Subcutaneous abdominal adipose tissue (tissue), 5 donors: Measurements from ENCODE around the gene THAP2.
"Not testable (repeated sequence)": the region's sequence is repeated elsewhere in the genome, so short reads cannot be mapped to it uniquely, and the experiment has no call there.

Source experiments
- H3K27ac ChIP-seq: one replicate; pipeline ENCODE4 v1.7.0; 2013; ENCODE audit warnings: low read depth, mild to moderate bottlenecking, inconsistent platforms, low read length, moderate library complexity
- H3K27me3 ChIP-seq, 5 donors: one replicate each; pipeline ENCODE4 v1.7.0; 2013; ENCODE audit warnings: low read length in 5 of 5, inconsistent platforms in 1 of 5; ENCODE audit not compliant: control insufficient read depth in 5 of 5, insufficient read depth in 4 of 5
- H3K36me3 ChIP-seq, 5 donors: one replicate each; pipeline ENCODE4 v1.7.0; 2013; ENCODE audit warnings: low read length in 5 of 5; ENCODE audit not compliant: control insufficient read depth in 5 of 5, insufficient read depth in 5 of 5
- H3K4me1 ChIP-seq, 5 donors: one replicate each; pipeline ENCODE4 v1.7.0; 2013; ENCODE audit warnings: low read length in 5 of 5, mild to moderate bottlenecking in 3 of 5, moderate library complexity in 1 of 5; ENCODE audit not compliant: control insufficient read depth in 5 of 5, insufficient read depth in 5 of 5
- H3K4me3 ChIP-seq, 5 donors: one replicate each; pipeline ENCODE4 v1.7.0; 2013; ENCODE audit warnings: low read length in 5 of 5, low read depth in 1 of 5
- H3K9ac ChIP-seq, 5 donors: one replicate each; pipeline ENCODE4 v1.7.0; 2013; ENCODE audit warnings: low read length in 5 of 5, mild to moderate bottlenecking in 4 of 5, moderate library complexity in 3 of 5
- H3K9me3 ChIP-seq, 5 donors: one replicate each; pipeline ENCODE4 v1.7.0; 2013; ENCODE audit warnings: low read length in 5 of 5; ENCODE audit not compliant: control insufficient read depth in 5 of 5
- donor health status: healthy.
- donor health status: healthy.
- donor health status: healthy.
- donor health status: healthy.
- donor health status: healthy.

THAP2 gene

DNA sequence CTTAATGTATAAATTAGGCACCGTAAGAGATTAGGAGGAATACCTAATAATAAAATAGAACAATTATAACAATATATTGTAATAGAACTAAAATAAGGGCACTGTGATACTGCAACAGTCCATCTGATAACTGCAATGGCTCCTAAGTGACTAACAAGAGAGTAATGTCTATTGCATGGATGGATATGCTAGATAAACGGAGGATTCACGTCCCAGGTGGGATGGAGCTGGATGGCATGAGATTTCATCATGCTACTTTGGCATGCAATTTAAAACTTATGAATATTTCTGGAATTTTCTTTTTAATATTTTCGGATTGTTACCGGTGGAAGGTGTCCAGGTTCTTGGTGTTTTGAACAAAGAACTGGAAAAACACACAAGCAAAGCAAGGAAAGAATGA, 19.5 kb downstream of the THAP2 start:
- Histone ChIP-seq H3K9ac (no peak overlapping the region), H3K9me3 (no peaks in the 10 kb centered on the region), H3K4me3 (no peak overlapping the region), H3K27ac (no peak overlapping the region), H3K4me1 (peaks cover 0 to 28% (median 25%) of the 10 kb centered on the region in 5 donors), H3K27me3 (no peaks in the 10 kb centered on the region), H3K36me3 (no peaks in the 10 kb centered on the region)

DNA sequence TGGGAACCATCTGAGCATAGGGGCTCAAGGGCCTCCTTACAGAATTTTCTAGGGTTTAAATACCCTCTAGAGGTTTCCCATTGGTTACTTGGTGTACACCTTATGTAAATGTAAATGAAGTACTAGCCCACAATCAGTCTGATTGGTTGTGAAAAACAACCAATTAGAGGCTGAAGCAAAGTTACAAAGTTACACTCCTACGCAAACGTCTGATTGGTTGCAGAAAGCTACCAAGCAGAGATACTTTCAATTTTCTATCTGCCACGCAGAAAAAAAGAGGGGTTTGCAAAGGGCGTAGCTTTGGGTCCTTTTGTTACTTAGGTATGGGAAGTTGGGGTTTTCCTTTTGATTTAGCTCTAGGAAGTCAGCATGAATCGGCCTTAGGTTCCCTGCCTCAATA, 20.0 kb downstream of the THAP2 start:
- Histone ChIP-seq H3K9me3 (no peaks in the 10 kb centered on the region), H3K4me1 (peaks cover 0 to 32% (median 26%) of the 10 kb centered on the region in 5 donors), H3K36me3 (no peaks in the 10 kb centered on the region), H3K4me3 (peak overlapping the region in 3 of 5 donors; percentile 23 to 53 (median 48)), H3K27me3 (no peaks in the 10 kb centered on the region), H3K27ac (no peak overlapping the region), H3K9ac (peak overlapping the region in 2 of 5 donors; percentile 24 to 53)

DNA sequence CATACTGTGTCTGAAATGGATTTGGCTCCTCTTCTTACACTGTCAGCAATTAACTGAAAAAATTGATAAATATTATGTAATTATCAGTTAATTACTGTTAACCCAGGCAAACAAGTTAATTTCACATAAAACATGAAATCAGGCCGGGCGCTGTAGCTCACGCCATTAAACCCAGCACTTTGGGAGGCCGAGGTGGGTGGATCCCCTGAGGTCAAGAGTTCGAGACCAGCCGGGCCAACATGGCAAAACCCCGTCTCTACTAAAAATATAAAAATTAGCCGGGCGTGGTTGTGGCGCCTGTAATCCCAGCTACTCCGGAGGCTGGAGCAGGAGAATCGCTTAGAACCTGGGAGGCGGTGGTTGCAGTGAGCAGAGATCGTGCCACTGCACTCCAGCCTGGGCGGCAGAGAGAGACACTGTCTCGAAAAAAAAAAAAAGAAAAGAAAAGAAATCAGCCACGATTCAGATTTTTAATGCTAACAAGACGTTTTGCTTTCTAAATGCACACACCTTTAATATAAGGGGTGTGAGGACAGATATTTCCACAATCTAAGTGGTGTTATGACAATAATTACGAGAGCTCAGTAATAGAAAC, 21.3 kb downstream of the THAP2 start:
- H3K27me3 ChIP-seq, result no peaks in the 10 kb centered on the region
- H3K27ac ChIP-seq, result peak overlapping the region; percentile 80
- peaks cover 0 to under 1% (median 0%) of the 10 kb centered on the region in 5 donors for H3K36me3 ChIP-seq
- peaks cover 0 to 33% (median 28%) of the 10 kb centered on the region in 5 donors for H3K4me1 ChIP-seq
- peak overlapping the region; percentile 52 to 89 (median 85) for H3K9ac ChIP-seq
- peak overlapping the region; percentile 86 to 96 (median 88) for H3K4me3 ChIP-seq
- no peaks in the 10 kb centered on the region for H3K9me3 ChIP-seq

DNA sequence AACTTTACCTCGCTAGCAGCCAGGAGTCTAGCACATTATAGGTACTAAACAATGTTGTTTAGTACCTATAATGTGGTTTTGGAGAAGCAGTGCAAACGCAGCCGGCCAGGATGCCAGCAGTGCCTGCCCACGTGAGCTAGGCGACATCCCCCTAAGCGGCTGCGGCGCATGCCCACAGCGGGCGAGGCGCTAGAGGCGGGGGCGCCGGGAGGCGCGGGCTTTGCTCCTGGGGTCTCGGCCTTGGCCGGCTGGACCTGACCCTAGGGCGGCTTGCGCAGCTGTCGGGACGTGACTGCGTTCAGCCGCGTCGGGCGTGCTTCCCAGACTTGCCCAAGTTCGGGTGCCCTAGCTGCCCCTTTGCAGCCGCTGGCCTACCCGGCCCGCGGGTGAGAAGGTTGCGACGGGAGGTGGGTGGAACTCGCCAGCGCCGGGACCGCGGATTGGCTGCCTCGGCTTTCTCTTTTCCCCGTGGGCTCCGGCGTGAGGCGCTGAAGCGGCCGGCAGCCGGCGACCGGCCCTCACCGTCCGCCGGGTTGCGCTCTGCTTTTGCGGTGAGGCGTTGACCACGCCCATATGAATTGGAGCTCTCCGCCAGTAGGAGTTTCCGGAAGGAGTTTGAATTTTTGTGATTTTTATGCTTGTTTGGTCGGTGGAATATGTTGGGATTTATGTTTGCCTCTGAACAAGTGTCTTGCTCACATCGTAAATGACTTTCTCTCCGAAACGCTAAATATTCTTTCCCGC, 22.0 kb downstream of the THAP2 start, which contains the start of gene TMEM19:
TMEM19 (plus strand) TSS at position 169 of the 744 bp plus-strand sequence. CDS start 599 bp downstream, outside the sequence.
- Histone ChIP-seq H3K9me3 (no peaks in the 10 kb centered on the region), H3K9ac (peak within 1 kb of the TSS; percentile 60 to 89 (median 85)), H3K4me1 (peaks cover 0 to 33% (median 28%) of the 10 kb centered on the region in 5 donors), H3K27ac (peak within 1 kb of the TSS; percentile 80), H3K36me3 (peaks cover 0 to 4% (median 0%) of the 10 kb centered on the region in 5 donors), H3K4me3 (peak within 1 kb of the TSS; percentile 86 to 96 (median 88)), H3K27me3 (no peaks in the 10 kb centered on the region)

DNA sequence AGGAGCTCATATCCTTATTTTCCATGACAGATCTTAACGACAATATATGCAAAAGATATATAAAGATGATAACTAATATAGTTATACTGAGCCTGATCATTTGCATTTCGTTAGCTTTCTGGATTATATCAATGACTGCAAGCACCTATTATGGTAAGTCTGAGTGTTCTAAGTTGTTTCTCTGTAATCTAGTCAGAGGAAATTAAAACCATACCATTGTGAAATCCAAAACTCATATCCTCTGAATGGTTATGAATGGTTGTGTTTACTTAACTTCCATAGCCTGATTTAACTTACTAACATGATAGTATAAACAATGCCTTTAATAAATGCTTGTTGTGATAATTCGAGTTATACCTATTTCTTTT, 22.5 kb downstream of the THAP2 start:
- Histone ChIP-seq H3K36me3 (peaks cover 0 to 4% (median 0%) of the 10 kb centered on the region in 5 donors), H3K4me1 (peaks cover 0 to 33% (median 28%) of the 10 kb centered on the region in 5 donors), H3K9me3 (no peaks in the 10 kb centered on the region), H3K27ac (peak overlapping the region; percentile 80), H3K9ac (peak overlapping the region; percentile 60 to 89 (median 85)), H3K4me3 (peak overlapping the region; percentile 86 to 96 (median 88)), H3K27me3 (no peaks in the 10 kb centered on the region)

DNA sequence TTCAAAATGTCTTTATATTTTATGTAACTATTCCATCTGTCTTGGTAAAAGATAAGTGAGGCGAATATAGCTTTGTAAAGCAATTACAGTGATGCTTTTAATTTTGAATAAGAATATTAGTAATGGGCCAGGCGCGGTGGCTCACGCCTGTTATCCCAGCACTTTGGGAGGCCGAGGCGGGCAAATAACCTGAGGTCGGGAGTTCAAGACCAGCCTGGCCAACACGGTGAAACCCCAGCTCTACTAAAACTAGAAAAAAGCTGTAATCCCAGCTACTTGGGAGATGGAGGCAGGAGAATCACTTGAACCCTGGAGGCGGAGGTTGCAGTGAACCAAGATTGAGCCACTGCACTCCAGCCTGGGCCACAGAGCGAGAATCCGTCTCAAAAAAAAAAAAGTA, 23.1 kb downstream of the THAP2 start:
- H3K9ac ChIP-seq, result peak overlapping the region in 4 of 5 donors; percentile 16 to 89 (median 85)
- not testable (repeated sequence) for H3K36me3 ChIP-seq, H3K27me3 ChIP-seq, H3K27ac ChIP-seq, H3K9me3 ChIP-seq
- H3K4me1 ChIP-seq, result peaks cover 0 to 33% (median 28%) of the 10 kb centered on the region in 5 donors
- H3K4me3 ChIP-seq, result peak overlapping the region; percentile 86 to 96 (median 88)

DNA sequence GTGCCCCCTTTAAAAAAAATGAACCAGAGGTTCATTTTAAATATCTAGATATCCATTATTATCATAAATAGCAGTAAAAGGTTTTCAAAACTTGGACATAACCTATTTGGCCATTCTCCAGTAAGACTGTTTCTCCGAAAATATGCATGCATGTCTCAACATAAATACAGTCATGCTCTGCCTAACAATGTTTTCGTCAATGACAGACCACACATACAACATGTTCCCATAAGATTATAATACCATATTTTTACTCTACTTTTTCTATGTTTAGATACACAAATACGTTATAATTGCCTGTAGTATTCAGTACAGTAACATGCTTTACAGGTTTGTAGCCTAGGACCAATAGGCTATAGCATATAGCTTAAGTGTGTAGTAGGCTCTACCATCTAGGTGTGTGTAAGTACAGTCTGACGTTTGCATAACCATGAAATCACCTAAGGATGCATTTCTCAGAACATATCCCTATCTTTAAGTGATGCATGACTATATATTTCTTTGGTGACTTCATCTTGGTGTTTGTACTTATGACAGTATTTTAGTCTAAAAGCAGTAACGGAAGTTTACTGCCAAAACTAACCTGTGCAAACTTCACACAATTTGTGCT, 25.0 kb downstream of the THAP2 start:
- H3K9me3 ChIP-seq, result no peaks in the 10 kb centered on the region
- H3K4me1 ChIP-seq, result peaks cover 0 to 33% (median 28%) of the 10 kb centered on the region in 5 donors
- no peak overlapping the region for H3K4me3 ChIP-seq
- H3K27me3 ChIP-seq, result no peaks in the 10 kb centered on the region
- no peak overlapping the region for H3K9ac ChIP-seq
- H3K36me3 ChIP-seq, result peaks cover 0 to 4% (median 0%) of the 10 kb centered on the region in 5 donors
- no peak overlapping the region for H3K27ac ChIP-seq

DNA sequence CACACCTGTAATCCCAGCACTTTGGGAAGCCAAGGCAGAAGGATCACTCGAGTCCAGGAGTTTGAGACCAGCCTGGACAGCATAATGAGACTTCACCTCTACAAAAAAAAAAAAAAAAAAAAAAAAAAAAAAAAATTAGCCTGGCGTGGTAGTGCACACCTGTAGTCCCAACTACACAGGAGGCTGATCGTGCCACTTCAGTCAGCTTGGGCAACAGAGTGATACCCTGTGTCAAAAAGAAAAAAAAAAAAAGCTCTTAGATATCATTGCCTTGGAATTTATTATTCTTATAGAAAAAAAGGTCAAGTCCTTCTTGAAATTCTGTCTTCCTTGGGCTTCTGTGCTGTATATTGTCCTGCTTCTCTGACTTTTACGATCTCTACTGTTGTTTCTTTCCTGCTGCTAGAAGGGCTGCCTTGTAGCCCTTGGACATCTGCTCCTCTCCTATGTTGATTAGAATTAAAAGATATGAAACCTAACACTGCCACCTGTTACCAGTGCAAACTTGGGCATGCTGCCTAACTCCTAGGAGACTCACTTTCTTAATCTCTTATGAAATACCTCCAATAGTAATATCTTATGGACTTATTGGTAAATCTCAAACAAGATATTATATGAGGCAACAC, 27.5 kb downstream of the THAP2 start:
- Histone ChIP-seq H3K27ac (no peak overlapping the region), H3K36me3 (peaks cover 0 to 4% (median 0%) of the 10 kb centered on the region in 5 donors), H3K4me3 (no peak overlapping the region), H3K4me1 (peaks cover 0 to 24% (median 19%) of the 10 kb centered on the region in 5 donors), H3K27me3 (no peaks in the 10 kb centered on the region), H3K9ac (no peak overlapping the region), H3K9me3 (no peaks in the 10 kb centered on the region)

DNA sequence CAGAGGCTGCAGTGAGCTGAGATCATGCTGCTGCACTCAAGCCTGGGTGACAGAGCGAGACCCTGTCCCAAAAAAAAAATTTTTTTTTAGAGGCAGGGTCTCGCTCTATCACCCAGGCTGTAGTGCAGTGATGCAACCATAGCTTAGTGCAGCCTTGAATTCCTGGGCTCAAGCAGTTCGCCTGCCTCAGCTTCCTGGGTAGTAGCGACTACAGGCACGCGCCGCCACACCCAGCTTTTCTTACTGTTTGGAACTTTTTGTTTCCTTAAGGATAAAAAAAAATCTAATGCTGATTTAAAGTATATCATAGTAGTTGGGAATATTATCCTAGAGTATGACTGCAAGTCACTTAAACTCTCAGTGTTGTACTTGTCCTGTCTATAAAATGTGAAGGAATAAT, 29.0 kb downstream of the THAP2 start:
- peaks cover 4 to 18% (median 8%) of the 10 kb centered on the region in 5 donors for H3K36me3 ChIP-seq
- H3K27ac ChIP-seq, result no peak overlapping the region
- no peaks in the 10 kb centered on the region for H3K27me3 ChIP-seq
- H3K4me1 ChIP-seq, result peaks cover 0 to 10% (median 4%) of the 10 kb centered on the region in 5 donors
- no peak overlapping the region for H3K4me3 ChIP-seq
- H3K9me3 ChIP-seq, result no peaks in the 10 kb centered on the region
- H3K9ac ChIP-seq, result no peak overlapping the region
